Measurements from ENCODE around the gene PRR16.

DNA sequence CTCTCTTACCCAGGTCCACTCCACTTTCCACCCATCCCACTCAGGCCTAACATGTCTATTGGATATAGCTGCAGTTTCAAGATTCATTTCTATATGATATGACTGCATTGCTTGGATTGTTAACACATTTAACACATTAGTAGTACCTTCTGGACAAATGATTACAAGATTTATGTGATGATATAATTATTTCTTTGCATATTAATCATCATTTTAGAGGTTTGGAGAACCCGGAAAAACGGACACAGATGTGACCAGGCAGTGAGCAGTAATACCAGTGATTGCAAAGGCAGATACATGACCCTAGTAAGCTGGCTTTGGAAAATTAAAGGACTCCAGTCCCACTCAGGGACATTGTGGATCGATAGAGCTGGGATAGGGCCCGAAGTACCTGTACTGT, 103.8 kb downstream of the PRR16 start:
- TF ChIP-seq, protein P1, sequence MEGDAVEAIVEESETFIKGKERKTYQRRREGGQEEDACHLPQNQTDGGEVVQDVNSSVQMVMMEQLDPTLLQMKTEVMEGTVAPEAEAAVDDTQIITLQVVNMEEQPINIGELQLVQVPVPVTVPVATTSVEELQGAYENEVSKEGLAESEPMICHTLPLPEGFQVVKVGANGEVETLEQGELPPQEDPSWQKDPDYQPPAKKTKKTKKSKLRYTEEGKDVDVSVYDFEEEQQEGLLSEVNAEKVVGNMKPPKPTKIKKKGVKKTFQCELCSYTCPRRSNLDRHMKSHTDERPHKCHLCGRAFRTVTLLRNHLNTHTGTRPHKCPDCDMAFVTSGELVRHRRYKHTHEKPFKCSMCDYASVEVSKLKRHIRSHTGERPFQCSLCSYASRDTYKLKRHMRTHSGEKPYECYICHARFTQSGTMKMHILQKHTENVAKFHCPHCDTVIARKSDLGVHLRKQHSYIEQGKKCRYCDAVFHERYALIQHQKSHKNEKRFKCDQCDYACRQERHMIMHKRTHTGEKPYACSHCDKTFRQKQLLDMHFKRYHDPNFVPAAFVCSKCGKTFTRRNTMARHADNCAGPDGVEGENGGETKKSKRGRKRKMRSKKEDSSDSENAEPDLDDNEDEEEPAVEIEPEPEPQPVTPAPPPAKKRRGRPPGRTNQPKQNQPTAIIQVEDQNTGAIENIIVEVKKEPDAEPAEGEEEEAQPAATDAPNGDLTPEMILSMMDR (IDR thresholded peaks at IDR 0.05) = no peak
- TF ChIP-seq ZFX (IDR thresholded peaks at IDR 0.05; ENCODE audit: borderline replicate concordance) = no peak

Measured in 22Rv1 (cell line).